ENCODE measurements around the gene PSAP.

DNA sequence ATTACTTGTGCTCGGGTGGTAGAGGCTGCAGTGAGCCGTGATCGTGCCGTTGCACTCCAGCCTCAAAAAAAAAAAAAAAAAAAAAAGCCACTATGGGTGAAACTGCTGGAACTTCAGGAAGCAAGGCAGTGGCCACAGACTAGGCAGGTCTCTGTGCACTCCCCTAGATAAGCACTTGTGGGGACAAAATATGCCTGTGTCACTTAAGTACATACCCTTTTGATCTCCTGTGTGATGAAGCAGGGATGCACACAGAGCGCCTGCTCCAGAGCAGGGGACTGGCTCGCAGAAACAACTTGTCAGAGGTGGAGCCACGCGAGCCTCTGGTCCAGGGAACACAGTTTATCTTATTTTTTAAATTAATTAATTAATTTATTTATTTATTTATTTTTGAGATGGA lies 42.9 kb upstream of the PSAP start:
- TF ChIP-seq, protein P1, sequence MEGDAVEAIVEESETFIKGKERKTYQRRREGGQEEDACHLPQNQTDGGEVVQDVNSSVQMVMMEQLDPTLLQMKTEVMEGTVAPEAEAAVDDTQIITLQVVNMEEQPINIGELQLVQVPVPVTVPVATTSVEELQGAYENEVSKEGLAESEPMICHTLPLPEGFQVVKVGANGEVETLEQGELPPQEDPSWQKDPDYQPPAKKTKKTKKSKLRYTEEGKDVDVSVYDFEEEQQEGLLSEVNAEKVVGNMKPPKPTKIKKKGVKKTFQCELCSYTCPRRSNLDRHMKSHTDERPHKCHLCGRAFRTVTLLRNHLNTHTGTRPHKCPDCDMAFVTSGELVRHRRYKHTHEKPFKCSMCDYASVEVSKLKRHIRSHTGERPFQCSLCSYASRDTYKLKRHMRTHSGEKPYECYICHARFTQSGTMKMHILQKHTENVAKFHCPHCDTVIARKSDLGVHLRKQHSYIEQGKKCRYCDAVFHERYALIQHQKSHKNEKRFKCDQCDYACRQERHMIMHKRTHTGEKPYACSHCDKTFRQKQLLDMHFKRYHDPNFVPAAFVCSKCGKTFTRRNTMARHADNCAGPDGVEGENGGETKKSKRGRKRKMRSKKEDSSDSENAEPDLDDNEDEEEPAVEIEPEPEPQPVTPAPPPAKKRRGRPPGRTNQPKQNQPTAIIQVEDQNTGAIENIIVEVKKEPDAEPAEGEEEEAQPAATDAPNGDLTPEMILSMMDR (IDR thresholded peaks at IDR 0.05) = no peak
- TF ChIP-seq, protein P2, sequence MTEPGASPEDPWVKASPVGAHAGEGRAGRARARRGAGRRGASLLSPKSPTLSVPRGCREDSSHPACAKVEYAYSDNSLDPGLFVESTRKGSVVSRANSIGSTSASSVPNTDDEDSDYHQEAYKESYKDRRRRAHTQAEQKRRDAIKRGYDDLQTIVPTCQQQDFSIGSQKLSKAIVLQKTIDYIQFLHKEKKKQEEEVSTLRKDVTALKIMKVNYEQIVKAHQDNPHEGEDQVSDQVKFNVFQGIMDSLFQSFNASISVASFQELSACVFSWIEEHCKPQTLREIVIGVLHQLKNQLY (CRISPR knock-in tag; IDR thresholded peaks at IDR 0.05) = no peak
- TF ChIP-seq ZNF263 (CRISPR knock-in tag; IDR thresholded peaks at IDR 0.05; ENCODE audit: low read depth) (no peak), ETV6 (CRISPR knock-in tag; IDR thresholded peaks at IDR 0.05) (no peak), TEAD4 (CRISPR knock-in tag; IDR thresholded peaks at IDR 0.05) (no peak), ZNF121 (CRISPR knock-in tag; IDR thresholded peaks at IDR 0.05) (no peak), MYBL2 (CRISPR knock-in tag; IDR thresholded peaks at IDR 0.05) (no peak), ZNF416 (CRISPR knock-in tag; IDR thresholded peaks at IDR 0.05) (no peak), TEAD1 (CRISPR knock-in tag; IDR thresholded peaks at IDR 0.05) (no peak)
- TF ChIP-seq, protein P3, sequence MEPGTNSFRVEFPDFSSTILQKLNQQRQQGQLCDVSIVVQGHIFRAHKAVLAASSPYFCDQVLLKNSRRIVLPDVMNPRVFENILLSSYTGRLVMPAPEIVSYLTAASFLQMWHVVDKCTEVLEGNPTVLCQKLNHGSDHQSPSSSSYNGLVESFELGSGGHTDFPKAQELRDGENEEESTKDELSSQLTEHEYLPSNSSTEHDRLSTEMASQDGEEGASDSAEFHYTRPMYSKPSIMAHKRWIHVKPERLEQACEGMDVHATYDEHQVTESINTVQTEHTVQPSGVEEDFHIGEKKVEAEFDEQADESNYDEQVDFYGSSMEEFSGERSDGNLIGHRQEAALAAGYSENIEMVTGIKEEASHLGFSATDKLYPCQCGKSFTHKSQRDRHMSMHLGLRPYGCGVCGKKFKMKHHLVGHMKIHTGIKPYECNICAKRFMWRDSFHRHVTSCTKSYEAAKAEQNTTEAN (CRISPR knock-in tag; IDR thresholded peaks at IDR 0.05) = no peak
- TF ChIP-seq, protein P4, sequence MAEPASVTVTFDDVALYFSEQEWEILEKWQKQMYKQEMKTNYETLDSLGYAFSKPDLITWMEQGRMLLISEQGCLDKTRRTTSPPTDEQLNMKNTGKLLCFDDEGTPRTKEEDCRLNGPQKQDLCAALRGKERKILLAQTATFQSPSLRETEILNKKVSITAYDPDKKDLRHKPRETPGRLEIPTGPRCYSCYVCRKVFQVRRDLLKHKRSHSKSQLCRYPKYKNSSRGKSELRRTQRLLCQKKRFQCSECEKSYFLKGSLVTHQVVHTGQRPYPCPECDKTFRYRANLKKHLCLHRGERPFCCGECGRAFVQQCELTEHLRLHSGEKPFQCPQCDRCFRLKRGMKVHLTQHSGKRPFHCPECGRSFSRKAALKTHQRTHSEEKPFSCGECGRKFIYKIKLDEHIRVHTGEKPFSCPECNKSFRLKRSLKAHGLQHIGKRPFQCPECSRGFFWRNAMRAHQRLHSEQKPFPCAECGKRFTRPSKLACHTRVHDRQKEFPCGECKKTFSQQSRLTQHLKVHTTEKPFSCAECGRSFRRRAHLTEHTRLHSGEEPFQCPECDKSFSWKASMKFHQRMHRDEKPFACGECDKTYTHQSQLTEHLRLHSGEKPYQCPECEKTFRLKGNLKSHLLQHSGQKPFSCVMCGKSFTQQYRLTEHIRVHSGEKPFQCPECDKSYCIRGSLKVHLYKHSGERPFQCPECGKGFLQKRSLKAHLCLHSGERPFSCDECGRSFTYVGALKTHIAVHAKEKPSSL (CRISPR knock-in tag; conservative IDR thresholded peaks at IDR 0.05) = no peak
